PC-9 (cell line): ENCODE results near the gene FASTK.

Experiments
- EZH2 ChIP-seq: fragments of 200-600 bp; sonication (generic); IDR thresholded peaks from 2 replicates; pipeline ENCODE4 v1.8.0; 2017; ENCODE audit warnings: antibody characterized with exemption, low read depth
- TF ChIP-seq, protein P1 (sequence below): fragments of 200-600 bp; sonication (generic); conservative IDR thresholded peaks from 2 replicates; pipeline ENCODE4 v1.6.1; 2017; ENCODE audit warnings: mixed run types, antibody characterized with exemption, mild to moderate bottlenecking, moderate library complexity

DNA sequence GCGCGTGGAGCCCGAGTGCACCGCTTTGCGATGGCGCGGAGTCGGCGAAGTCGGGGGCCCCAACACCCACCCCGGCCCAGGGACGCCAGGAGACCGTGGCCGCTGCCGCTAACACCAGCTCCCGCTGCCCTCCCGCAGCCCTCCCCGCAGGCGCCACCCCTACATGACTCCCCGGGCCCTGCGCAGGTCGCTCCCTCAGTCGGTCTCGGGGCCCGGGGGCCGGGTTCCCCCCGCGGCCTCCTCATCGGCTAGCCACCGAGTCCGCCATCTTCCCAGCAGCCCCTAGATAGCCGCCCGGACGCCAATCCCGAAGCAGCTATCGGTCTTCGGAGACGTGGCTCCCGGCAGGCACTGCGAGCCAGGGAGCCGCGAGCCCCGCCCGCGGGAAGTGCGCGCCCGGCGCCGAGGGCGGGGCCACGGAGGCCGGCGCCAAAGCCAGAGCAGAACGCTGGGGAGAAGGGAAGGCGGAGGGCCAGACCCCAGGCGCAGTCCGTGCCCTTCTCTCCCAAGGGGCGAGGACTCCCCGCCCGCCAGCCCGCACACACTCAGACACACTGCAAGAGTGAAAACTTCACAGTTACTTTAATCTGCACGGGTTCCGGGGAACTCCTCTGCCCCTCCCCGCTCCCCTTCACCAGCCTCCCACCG lies at the start of gene FASTK:
- TF ChIP-seq, protein P1, sequence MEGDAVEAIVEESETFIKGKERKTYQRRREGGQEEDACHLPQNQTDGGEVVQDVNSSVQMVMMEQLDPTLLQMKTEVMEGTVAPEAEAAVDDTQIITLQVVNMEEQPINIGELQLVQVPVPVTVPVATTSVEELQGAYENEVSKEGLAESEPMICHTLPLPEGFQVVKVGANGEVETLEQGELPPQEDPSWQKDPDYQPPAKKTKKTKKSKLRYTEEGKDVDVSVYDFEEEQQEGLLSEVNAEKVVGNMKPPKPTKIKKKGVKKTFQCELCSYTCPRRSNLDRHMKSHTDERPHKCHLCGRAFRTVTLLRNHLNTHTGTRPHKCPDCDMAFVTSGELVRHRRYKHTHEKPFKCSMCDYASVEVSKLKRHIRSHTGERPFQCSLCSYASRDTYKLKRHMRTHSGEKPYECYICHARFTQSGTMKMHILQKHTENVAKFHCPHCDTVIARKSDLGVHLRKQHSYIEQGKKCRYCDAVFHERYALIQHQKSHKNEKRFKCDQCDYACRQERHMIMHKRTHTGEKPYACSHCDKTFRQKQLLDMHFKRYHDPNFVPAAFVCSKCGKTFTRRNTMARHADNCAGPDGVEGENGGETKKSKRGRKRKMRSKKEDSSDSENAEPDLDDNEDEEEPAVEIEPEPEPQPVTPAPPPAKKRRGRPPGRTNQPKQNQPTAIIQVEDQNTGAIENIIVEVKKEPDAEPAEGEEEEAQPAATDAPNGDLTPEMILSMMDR: no peak
- TF ChIP-seq EZH2: no peak
